Activated CD8-positive, alpha-beta memory T cell treated with anti-CD3 and anti-CD28 coated beads, Interleukin-2, amount 50 U/mL, for 1 hour (primary cell): ENCODE results near the gene WASF2.
"Not testable (repeated sequence)": the region's sequence is repeated elsewhere in the genome, so short reads cannot be mapped to it uniquely, and the experiment has no call there.

ENCODE experiments used
- DNase-seq: peaks from one replicate; pipeline ENCODE4 v3.0.0-alpha.2; 2020; ENCODE audit errors: extremely low read depth

WASF2 gene

GRCh38 chr1:27496604-27497155 lies 6.7 kb upstream of the WASF2 start:
- no peak for DNase-seq

- DNase-seq: no peak
These were observed 2.8 kb upstream of the WASF2 start for GRCh38 chr1:27492796-27493195.

- no peak for DNase-seq
These were observed 2.1 kb upstream of the WASF2 start for GRCh38 chr1:27491748-27492700.

GRCh38 chr1:27489501-27489972 lies 430 bp downstream of the WASF2 start:
- no peak for DNase-seq

- DNase-seq: no peak
These were observed 1.7 kb downstream of the WASF2 start for GRCh38 chr1:27487966-27488884.

GRCh38 chr1:27485363-27485762 lies 4.6 kb downstream of the WASF2 start:
- DNase-seq: no peak

GRCh38 chr1:27483659-27484058 lies 6.3 kb downstream of the WASF2 start:
- no peak for DNase-seq

- no peak for DNase-seq
These were observed 7.9 kb downstream of the WASF2 start for GRCh38 chr1:27481994-27482620.

GRCh38 chr1:27478098-27478497 lies 11.9 kb downstream of the WASF2 start:
- DNase-seq: no peak

GRCh38 chr1:27476237-27476636 lies 13.7 kb downstream of the WASF2 start:
- DNase-seq: no peak

- no peak for DNase-seq
These were observed 14.2 kb downstream of the WASF2 start for GRCh38 chr1:27475720-27476119.

GRCh38 chr1:27473755-27474154 lies 16.2 kb downstream of the WASF2 start:
- no peak for DNase-seq

GRCh38 chr1:27472098-27472497 lies 17.9 kb downstream of the WASF2 start:
- DNase-seq: not testable (repeated sequence)

- DNase-seq: no peak
These were observed 18.5 kb downstream of the WASF2 start for GRCh38 chr1:27471477-27471876.

- DNase-seq: no peak
These were observed 20.6 kb downstream of the WASF2 start for GRCh38 chr1:27469334-27469733.

GRCh38 chr1:27468378-27468777 lies 21.6 kb downstream of the WASF2 start:
- not testable (repeated sequence) for DNase-seq

GRCh38 chr1:27464926-27465647 lies 24.9 kb downstream of the WASF2 start:
- no peak for DNase-seq

GRCh38 chr1:27463916-27464315 lies 26.1 kb downstream of the WASF2 start:
- DNase-seq: not testable (repeated sequence)

GRCh38 chr1:27458521-27458920 lies 31.4 kb downstream of the WASF2 start:
- not testable (repeated sequence) for DNase-seq

- DNase-seq: no peak
These were observed 34.7 kb downstream of the WASF2 start for GRCh38 chr1:27455139-27455811.
